Gastrocnemius medialis (tissue), 4 donors: ENCODE measurements around the gene PSMB10. TPM values are rescaled to one million over a fixed set of nuclear protein-coding genes. Genes with fewer than 3 reads are reported as not detected.
A peak's percentile ranks its signal among the peaks of the same experiment; 100 is the strongest.

Experiments
- ATAC-seq, 2 donors: fragments of 150-250 bp; one replicate each; pipeline ENCODE4 v1.9.1; 2016
- DNase-seq, 2 donors: peaks; one replicate each; pipeline ENCODE4 v3.0.0-alpha.2; 2019
- H3K27ac ChIP-seq, 4 donors: fragments of 200-600 bp; sonication (generic); 1 replicate in 1 of 4; 2 replicates in 3 of 4; pipeline ENCODE4 v1.5.1; 2016 to 2018; ENCODE audit warnings: mild to moderate bottlenecking in 2 of 4, moderate library complexity in 1 of 4
- H3K27me3 ChIP-seq, 3 donors: fragments of 200-600 bp; sonication (generic) in 2 of 3; 1 replicate in 1 of 3; 2 replicates in 2 of 3; pipeline versions ENCODE4 v1.5.1 to v1.6.0; 2016 to 2019; ENCODE audit warnings: mild to moderate bottlenecking in 1 of 3, moderate library complexity in 1 of 3
- H3K36me3 ChIP-seq, 2 donors: fragments of 200-600 bp; sonication (generic) in 1 of 2; one replicate each; pipeline ENCODE4 v1.5.1; 2017 to 2018
- H3K4me1 ChIP-seq, 2 donors: fragments of 200-600 bp; sonication (generic) in 1 of 2; one replicate each; pipeline ENCODE4 v1.5.1; 2016 to 2017; ENCODE audit warnings: mild to moderate bottlenecking in 2 of 2
- H3K4me3 ChIP-seq, 4 donors: fragments of 200-600 bp; sonication (generic) in 3 of 4; 1 replicate in 1 of 4; 2 replicates in 3 of 4; pipeline ENCODE4 v1.5.1; 2016 to 2019; ENCODE audit warnings: mild to moderate bottlenecking in 2 of 4
- H3K9me3 ChIP-seq, 3 donors: fragments of 200-600 bp; sonication (generic) in 2 of 3; 1 replicate in 1 of 3; 2 replicates in 2 of 3; pipeline ENCODE4 v1.5.1; 2016 to 2019
- CTCF ChIP-seq, 5 experiments: fragments of 450-650 bp in 3 of 5; fragments of 200-600 bp in 2 of 5; sonication (generic) in 2 of 5; IDR thresholded peaks in 4 of 5; conservative IDR thresholded peaks in 1 of 5; 1 replicate in 4 of 5; 2 replicates in 1 of 5; pipeline ENCODE4 v1.5.1; 2016 to 2019; ENCODE audit warnings: antibody characterized with exemption in 5 of 5, mild to moderate bottlenecking in 3 of 5, moderate library complexity in 3 of 5
- POLR2A ChIP-seq, 2 donors: fragments of 450-650 bp; IDR thresholded peaks; one replicate each; pipeline ENCODE4 v1.6.1; 2017; ENCODE audit warnings: antibody characterized with exemption in 2 of 2, mild to moderate bottlenecking in 2 of 2, moderate library complexity in 2 of 2
- in situ Hi-C, 4 donors: fragments of 200-750 bp; cut with MboI; loops; one replicate each; pipeline versions ENCODE4 v1.15.0 to v1.8.0; 2017; ENCODE audit warnings: low sequenced_read_pairs in 4 of 4
- intact Hi-C: fragments of 100-400 bp; cut with DNase I; formaldehyde crosslinking; loops from one replicate; pipeline ENCODE4 v1.15.1; 2023; ENCODE audit warnings: low total_unique reads
- total RNA-seq, 4 donors: library from RNA; depleted of rRNA; stranded (reverse); fragments of >200 nt; gene quantifications; one replicate each; pipeline versions ENCODE4 v1.1.0 to v1.2.3, GENCODE V29; 2016

The PSMB10 gene
- total RNA-seq, 4 donors from 2014 or later: 18.3 to 41.4 (median 23.9) TPM

DNA sequence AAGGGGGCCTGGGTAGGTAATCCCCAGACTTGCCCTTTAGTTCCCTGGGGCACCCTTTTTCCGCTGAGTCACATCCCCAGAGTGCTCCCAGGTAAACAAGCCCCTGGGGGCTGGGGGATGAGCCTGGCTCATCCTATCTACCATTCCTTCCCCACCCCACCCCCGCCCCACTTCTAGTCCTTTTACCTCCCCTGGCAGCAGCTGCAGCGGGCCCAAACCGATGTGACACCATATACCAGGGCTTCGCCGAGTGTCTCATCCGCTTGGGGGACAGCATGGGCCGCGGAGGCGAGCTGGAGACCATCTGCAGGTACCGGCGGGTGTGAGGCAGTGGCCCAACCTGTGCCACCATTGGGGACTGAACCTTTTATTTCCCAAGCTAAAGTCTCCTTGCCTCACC, 51.1 kb downstream of the PSMB10 start:
- Histone ChIP-seq H3K27ac (peak overlapping the region; percentile 87 to 95 (median 90)), H3K36me3 (peaks cover 0 to 25% of the 10 kb centered on the region in 2 donors), H3K4me3 (no peak overlapping the region), H3K27me3 (no peaks in the 10 kb centered on the region), H3K9me3 (no peaks in the 10 kb centered on the region), H3K4me1 (peaks cover 46 to 47% of the 10 kb centered on the region in 2 donors)
- DNase-seq (no peak), ATAC-seq (no peak)
- in situ Hi-C loops (loop anchor here in 1 of 4 donors (10.0 kb wide), 1 partner anchor 49 kb away; the partner anchor contains the start of genes CTRL and PSMB10), intact Hi-C loops (no loop called here)
- TF ChIP-seq POLR2A (IDR thresholded peaks at IDR 0.05) (no peak), CTCF (IDR thresholded peaks at IDR 0.05 in 4 of 5, conservative IDR thresholded peaks at IDR 0.05 in 1 of 5) (no peak)

GRCh38 chr16:67884684-67885083, 52.0 kb downstream of the PSMB10 start, which contains the start of gene NRN1L:
NRN1L (plus strand) TSS chr16:67884885; CDS start chr16:67884904, 19 bp downstream.
- H3K27me3 ChIP-seq: no peaks in the 10 kb centered on the region
- in situ Hi-C loops: loop anchor here in 1 of 4 donors (10.0 kb wide), 1 partner anchor 50 kb away; the partner anchor contains the start of genes CTRL and PSMB10
- peaks cover 51 to 52% of the 10 kb centered on the region in 2 donors for H3K4me1 ChIP-seq
- DNase-seq (peak; percentile 72 to 84), ATAC-seq (peak; percentile 8 to 33)
- TF ChIP-seq POLR2A (IDR thresholded peaks at IDR 0.05) (peak in 1 of 2 donors; percentile 14), CTCF (IDR thresholded peaks at IDR 0.05 in 4 of 5, conservative IDR thresholded peaks at IDR 0.05 in 1 of 5) (no peak)
- peak within 1 kb of the TSS in 1 of 4 donors; percentile 34 for H3K4me3 ChIP-seq
- intact Hi-C loops: loop anchor here (1.0 to 5.0 kb wide), 2 partner anchors 44 to 158 kb away; no protein-coding TSS in a partner anchor
- H3K27ac ChIP-seq: peak within 1 kb of the TSS; percentile 87 to 95 (median 90)
- peaks cover 0 to 34% of the 10 kb centered on the region in 2 donors for H3K36me3 ChIP-seq
- H3K9me3 ChIP-seq: no peaks in the 10 kb centered on the region

Other genes starting within 250 kb of the PSMB10 start
- 10 to 100 TPM in 3 of 4 donors, 1 to 10 TPM in 1; 8.9 to 15.4 (median 11.6) TPM for gene GFOD2, start 217.5 kb downstream of the PSMB10 start, total RNA-seq
- 10 to 100 TPM; 12.6 to 46.6 (median 14.8) TPM for gene RANBP10, start 130.3 kb downstream of the PSMB10 start, total RNA-seq
- 10 to 100 TPM in 1 of 4 donors, under 1 TPM in 2, not detected in 1; 0.27 to 11.0 (median 0.56) TPM for gene TSNAXIP1, start 130.0 kb downstream of the PSMB10 start, total RNA-seq
- gene THAP11, start 94.5 kb downstream of the PSMB10 start, total RNA-seq: 100 to 1,000 TPM in 2 of 4 donors, 10 to 100 TPM in 2; 61.9 to 120 (median 102) TPM
- 100 to 1,000 TPM in 3 of 4 donors, 10 to 100 TPM in 1; 60.1 to 210 (median 114) TPM for gene NUTF2, start 89.9 kb downstream of the PSMB10 start, total RNA-seq
- gene CENPT, start 89.2 kb downstream of the PSMB10 start, total RNA-seq: 10 to 100 TPM; 14.9 to 41.2 (median 20.0) TPM
- gene EDC4, start 63.8 kb downstream of the PSMB10 start, total RNA-seq: 10 to 100 TPM; 27.5 to 58.9 (median 48.5) TPM
- gene NRN1L, start 52.0 kb downstream of the PSMB10 start, total RNA-seq: 1 to 10 TPM in 2 of 4 donors, under 1 TPM in 1, not detected in 1; 0.87 to 2.8 (median 1.1) TPM
- 10 to 100 TPM in 1 of 4 donors, 1 to 10 TPM in 3; 4.1 to 12.7 (median 6.9) TPM for gene PSKH1, start 43.6 kb downstream of the PSMB10 start, total RNA-seq
- gene CTRL, start 5.0 kb downstream of the PSMB10 start, total RNA-seq: under 1 TPM in 1 of 4 donors, not detected in 3; 0.27 TPM
- gene LCAT, start 7.3 kb upstream of the PSMB10 start, total RNA-seq: 10 to 100 TPM in 1 of 4 donors, 1 to 10 TPM in 3; 2.5 to 18.7 (median 3.5) TPM
- 10 to 100 TPM; 10.4 to 30.8 (median 15.8) TPM for gene SLC12A4, start 31.8 kb upstream of the PSMB10 start, total RNA-seq
- not detected for gene DPEP3, start 43.6 kb upstream of the PSMB10 start, total RNA-seq
- under 1 TPM in 2 of 4 donors, not detected in 2; 0.26 to 0.38 TPM for gene DPEP2, start 62.6 kb upstream of the PSMB10 start, total RNA-seq
- gene DPEP2NB, start 79.1 kb upstream of the PSMB10 start, total RNA-seq: not detected
- 10 to 100 TPM in 2 of 4 donors, 1 to 10 TPM in 2; 6.2 to 16.1 (median 10.4) TPM for gene DDX28, start 86.4 kb upstream of the PSMB10 start, total RNA-seq
- 1 to 10 TPM; 4.5 to 9.6 (median 7.1) TPM for gene DUS2, start 86.4 kb upstream of the PSMB10 start, total RNA-seq
- 10 to 100 TPM; 47.9 to 72.7 (median 70.7) TPM for gene NFATC3, start 148.5 kb upstream of the PSMB10 start, total RNA-seq